GM18519 (cell line): ENCODE measurements around the gene BSN.
"Not testable (repeated sequence)": the region's sequence is repeated elsewhere in the genome, so short reads cannot be mapped to it uniquely, and the experiment has no call there.

Experiments
- ATAC-seq: cut with Tn5 transposase; IDR thresholded peaks from one replicate; pipeline ENCODE4 v1.9.1; 2021; ENCODE audit warnings: mild to moderate bottlenecking, moderate library complexity; ENCODE audit not compliant: unreplicated experiment, low FRiP score

Gene BSN

GRCh38 chr3:49689046-49689907 lies 135.0 kb downstream of the BSN start, which contains the start of the genes MST1 and RNF123:
MST1 (minus strand) TSS chr3:49689474; CDS start chr3:49688691, 783 bp downstream.
RNF123 (plus strand) TSS chr3:49689557; CDS start chr3:49691166, 1,609 bp downstream.
- no peak for ATAC-seq

DNA sequence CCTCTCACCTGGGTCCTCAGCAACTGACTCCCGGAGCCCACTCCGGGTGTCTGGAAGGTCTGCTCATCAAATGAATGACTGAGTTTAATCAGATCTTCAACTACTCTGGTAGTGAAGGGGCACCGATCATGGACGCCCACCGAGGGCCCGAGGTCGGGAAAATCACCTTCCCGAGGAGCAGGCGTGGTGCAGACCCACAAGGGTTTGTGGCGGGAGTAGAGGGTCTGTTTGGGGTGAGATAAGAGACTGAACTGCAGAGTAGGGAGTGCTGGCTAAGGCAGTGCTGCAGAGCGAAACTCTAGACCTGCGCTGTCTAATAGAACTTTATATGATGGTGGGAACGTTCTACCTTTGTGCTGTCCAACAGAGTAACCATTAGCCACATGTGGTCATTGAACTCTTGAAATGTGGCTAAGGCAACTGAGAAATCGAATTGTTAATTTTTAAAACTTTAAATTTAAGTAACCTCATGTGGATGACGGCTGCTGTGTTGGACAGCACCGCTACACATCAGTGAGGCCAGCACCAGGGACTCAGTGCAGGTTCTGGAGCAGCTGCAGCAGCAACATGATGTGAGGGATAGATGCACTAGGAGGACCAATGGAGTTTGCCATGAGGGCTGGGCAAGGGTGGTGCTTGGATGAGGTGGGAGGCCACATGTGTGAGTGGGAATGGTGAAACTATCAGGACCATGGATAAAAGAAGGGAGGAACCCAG lies 135.8 kb downstream of the BSN start:
- not testable (repeated sequence) for ATAC-seq

GRCh38 chr3:49690856-49691255 lies 136.6 kb downstream of the BSN start:
- ATAC-seq = not testable (repeated sequence)

GRCh38 chr3:49691481-49691880 lies 137.2 kb downstream of the BSN start:
- not testable (repeated sequence) for ATAC-seq

- ATAC-seq = not testable (repeated sequence)
These were observed 140.3 kb downstream of the BSN start for GRCh38 chr3:49694409-49695070.

DNA sequence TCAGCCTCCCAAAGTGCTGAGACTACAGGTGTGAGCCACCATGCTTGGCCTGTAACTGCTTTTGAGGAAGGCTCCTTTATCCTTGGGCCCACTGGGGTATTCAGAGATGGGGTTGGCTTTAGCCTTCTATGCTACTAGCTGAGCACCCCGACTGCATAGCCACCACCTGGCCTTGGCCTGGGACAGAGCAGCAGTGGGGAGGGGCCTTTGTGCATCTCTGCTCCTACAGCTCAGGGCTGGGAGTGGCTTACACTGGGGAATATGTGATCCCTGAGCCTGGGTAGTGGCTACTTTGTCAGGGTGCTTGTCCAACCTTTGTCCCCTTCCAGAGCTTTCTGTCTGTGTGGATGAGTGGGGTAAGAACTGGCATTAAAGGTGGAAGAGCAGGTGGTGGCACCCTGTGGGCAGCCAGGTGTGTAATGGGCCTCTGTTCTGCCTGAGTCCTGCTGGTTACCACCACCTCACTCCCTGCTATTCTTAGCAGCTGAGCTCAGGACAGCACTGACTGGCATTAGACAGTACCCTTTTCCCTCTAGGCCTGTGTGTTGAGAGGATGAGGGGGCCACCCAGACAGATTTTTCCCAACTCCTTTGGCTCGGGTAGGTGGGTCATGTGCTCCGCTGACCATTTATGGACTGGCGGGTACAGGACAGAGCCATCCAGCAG lies 141.2 kb downstream of the BSN start:
- ATAC-seq = not testable (repeated sequence)

DNA sequence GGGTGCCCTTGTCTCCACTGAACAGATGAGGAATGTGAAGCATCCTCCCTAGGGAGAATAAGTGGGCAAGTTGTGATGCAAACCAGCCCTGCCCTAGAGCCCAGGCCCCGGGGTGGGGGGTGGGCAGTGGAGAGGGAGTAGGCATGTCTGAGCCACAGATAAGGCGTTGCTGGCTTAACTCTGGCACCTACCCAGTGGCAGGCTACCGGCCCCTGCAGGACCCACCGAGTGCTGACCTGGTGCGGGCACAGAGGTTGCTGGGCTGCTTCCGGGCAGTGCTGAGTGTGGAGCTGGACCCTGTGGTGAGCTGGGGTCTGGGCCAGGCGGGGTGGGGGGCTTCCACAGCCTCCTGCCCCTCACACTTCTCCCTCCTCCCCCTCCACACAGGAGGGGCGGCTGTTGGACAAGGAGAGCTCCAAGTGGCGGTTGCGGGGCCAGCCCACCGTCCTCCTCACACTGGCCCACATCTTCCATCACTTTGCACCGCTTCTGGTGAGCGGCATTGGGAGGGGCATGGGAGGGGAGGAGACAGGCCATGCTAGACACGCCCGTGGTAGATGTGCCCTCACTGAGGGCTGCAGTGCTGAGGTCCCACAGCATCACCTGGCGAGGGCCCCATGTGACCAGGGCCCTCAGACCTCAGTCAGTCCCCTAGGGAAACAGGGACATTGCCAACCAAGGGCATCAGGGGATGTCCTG lies 145.2 kb downstream of the BSN start:
- no peak for ATAC-seq

GRCh38 chr3:49700014-49700413 lies 145.7 kb downstream of the BSN start:
- ATAC-seq = no peak

DNA sequence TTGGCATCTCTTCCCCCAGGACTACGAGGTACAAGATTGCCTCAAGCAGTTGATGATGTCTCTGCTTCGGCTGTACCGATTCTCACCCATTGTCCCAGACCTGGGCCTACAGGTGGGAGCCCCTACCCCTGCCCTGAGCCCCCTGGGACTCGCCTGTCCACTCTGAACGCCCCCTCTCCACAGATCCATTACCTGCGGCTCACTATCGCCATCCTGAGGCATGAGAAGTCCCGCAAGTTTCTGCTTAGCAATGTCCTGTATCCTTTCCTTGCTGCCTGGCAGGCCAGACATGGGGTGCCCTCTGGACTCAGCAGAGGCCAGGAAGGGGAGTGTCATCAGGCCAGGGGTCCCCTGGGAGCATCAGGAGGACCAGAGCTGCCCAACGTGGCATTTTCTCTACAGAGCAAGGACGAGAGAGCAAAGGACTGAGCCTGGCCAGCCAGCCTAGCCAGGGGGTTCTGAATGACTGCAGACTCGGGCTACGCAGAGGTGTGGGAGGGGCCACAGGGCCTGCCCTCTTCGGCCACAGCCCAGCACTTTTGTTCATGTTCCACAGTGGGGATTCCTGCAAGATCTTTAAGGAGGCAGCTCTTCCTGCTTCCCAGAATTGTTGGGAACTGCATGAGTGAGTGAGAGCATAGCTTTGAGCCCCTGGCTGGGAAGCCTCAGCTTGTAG lies 146.3 kb downstream of the BSN start:
- no peak for ATAC-seq

DNA sequence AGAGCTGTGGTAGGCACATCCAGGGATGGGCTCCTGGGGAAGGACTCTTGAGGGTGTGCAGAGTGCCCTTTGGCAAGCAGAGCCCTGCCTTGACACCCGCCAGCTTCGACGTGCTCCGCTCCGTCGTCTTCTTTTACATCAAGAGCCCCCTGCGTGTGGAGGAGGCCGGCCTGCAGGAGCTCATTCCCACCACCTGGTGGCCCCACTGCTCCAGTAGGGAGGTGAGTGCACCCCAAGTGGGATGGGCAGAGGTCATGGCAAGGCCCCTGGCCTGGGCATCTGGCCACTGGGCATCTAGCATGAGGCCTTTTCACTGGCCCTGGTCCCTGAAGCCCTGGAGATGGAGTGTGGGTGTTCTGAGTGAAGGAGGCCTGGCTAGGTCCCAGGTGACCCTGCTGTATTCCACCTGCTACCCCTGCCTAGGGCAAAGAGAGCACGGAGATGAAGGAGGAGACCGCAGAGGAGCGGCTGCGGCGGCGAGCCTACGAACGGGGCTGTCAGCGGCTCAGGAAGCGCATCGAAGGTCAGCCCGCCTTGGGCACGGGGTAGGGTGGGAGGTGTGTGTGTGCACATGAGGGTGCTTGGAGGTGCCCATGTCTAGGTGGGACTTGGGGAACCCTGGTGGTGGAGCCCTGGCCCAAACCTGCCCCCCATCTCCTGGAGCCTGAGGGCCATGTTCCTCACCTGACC lies 147.3 kb downstream of the BSN start:
- ATAC-seq = no peak

GRCh38 chr3:49702672-49703071 lies 148.4 kb downstream of the BSN start:
- no peak for ATAC-seq

DNA sequence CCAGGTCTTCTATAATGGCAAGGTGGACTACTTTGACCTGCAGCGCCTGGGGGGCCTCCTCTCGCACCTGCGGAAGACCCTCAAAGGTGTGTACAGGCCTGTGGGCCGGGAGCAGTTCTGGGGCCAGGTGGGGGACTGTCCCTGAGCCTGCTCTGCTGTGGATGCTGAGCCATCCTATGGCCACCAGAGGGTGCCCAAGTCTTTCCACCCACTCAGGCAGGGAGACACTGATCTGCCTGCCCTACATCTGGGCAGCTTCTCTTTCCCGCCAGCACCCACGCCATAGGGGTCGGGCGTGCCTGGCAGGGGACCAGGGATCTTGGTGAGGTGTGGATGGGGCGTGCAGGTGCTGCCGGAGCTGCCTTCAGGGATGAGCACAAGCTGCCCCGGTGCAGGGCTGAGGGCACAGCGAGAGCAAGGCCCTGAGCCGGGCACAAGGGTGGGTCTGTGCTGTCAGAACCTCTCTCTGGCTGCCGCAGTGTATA lies 149.2 kb downstream of the BSN start:
- ATAC-seq = no peak

GRCh38 chr3:49703956-49704355 lies 149.7 kb downstream of the BSN start:
- no peak for ATAC-seq

DNA sequence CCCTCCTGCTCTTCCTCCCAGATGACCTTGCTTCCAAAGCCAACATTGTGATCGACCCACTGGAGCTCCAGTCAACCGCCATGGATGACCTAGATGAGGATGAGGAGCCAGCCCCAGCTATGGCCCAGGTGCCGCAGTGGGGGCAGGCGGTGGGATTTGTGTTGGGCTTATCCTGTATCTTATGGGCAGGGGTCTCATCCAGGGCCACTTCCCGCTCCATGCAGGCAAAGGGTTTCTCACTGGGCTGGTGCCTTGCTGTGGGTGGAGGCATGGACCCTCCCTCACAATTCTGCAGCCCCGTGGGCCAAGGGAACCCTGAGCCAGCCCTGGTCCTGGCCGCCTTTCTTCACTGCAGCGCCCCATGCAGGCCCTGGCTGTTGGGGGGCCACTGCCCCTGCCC lies 150.4 kb downstream of the BSN start:
- ATAC-seq = no peak

DNA sequence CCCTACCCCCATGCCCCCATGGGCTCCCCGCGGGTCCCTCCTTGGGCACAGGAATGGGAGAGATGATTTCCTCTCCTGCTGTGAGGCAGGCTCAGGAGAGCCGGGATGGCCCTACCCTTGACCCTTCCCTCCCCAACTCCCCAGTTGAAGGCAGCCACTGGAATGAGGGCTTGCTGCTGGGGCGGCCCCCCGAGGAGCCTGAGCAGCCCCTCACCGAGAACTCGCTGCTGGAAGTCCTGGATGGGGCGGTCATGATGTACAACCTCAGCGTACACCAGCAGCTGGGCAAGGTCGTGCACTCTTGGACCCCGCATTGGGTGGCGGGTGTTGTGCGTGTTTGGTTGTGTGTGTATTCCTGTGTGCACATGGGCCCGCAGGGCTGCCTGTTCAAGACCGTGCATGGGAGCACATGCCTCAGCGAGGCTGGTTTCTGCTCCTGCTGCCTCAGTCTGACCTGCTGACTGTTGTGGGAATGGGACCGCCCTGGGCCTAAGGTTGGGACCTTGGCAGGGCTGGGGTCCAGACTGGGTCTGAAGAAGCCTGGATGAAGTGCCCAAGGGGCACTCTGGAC lies 151.2 kb downstream of the BSN start:
- no peak for ATAC-seq

DNA sequence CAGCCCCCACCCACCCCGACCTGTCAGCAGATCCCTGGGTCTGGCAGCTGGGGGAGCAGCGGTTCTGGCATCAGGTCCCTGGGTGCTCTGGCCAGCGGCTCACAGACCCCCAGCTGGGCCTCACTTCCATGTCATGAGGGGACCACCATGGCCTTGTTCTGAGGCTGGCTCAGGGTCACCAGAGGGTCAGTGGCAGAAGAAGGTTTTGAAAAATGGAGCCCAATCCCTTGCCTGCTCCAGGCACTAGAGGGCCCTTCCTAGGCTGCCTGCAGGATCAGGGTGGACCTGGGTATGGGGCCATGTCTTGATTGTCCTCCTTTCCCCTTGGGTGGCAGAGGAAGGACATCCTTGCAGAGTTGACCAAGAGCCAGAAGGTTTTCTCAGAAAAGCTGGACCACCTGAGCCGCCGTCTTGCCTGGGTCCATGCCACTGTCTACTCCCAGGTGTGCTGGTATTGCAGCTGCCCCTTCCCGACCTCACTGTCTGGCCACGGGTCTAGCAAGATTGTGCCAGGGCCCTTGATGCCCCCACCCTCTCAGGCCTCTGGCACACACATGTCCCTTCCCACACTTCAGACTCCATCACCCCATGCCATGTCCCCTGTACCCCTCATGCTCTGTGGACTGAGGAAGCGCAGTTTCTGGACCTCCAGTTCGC lies 152.3 kb downstream of the BSN start:
- ATAC-seq = no peak

- no peak for ATAC-seq
These were observed 152.8 kb downstream of the BSN start for GRCh38 chr3:49707113-49707480.

- ATAC-seq = no peak
These were observed 155.6 kb downstream of the BSN start for GRCh38 chr3:49709852-49710251.
